Upper lobe of left lung (tissue), 4 donors: Measurements from ENCODE around the gene MORN1.

Experiments
- CTCF ChIP-seq, 6 experiments: fragments of 450-650 bp in 4 of 6; fragments of 200-600 bp in 2 of 6; sonication (generic) in 2 of 6; IDR thresholded peaks; one replicate each; pipeline ENCODE4 v1.5.1; 2016 to 2019; ENCODE audit warnings: antibody characterized with exemption in 6 of 6
- EP300 ChIP-seq, 4 donors: sonication (generic); formaldehyde crosslinking; IDR thresholded peaks; one replicate each; pipeline ENCODE4 v1.5.1; 2017; ENCODE audit warnings: antibody characterized with exemption in 4 of 4, control low read depth in 2 of 4
- POLR2A ChIP-seq, 4 donors: fragments of 450-650 bp; IDR thresholded peaks; one replicate each; pipeline ENCODE4 v1.5.1; 2016 to 2017; ENCODE audit warnings: antibody characterized with exemption in 4 of 4, mild to moderate bottlenecking in 2 of 4

- TF ChIP-seq EP300 (IDR thresholded peaks at IDR 0.05) (no peak), CTCF (IDR thresholded peaks at IDR 0.05) (no peak), POLR2A (IDR thresholded peaks at IDR 0.05) (no peak)
These were observed 96.7 kb downstream of the MORN1 start for GRCh38 chr1:2294725-2295078.
